ENCODE results near the gene PAPOLA. TPM values are rescaled to one million over a fixed set of nuclear protein-coding genes. Genes with fewer than 3 reads are reported as not detected.

The PAPOLA gene
- total and polyA plus RNA-seq, 2 experiments from 2014 or later: 198 to 237 TPM

GRCh38 chr14:96459851-96460250 lies 42.3 kb upstream of the PAPOLA start:
- H3K27ac Mint-ChIP-seq: no peak overlapping the region
- Histone ChIP-seq H3K4me1 (ENCODE audit: insufficient read depth) (no peaks in the 10 kb centered on the region; the same call in 1 of the 2 replicates), H3K79me2 (replicated peaks; ENCODE audit: insufficient read depth) (no peaks in the 10 kb centered on the region), H3K4me3 (no peak overlapping the region), H3K36me3 (ENCODE audit: insufficient read depth) (no peaks in the 10 kb centered on the region), H3K27me3 (ENCODE audit: insufficient read depth) (no peaks in the 10 kb centered on the region), H2AFZ (no peak overlapping the region), H3K27ac (ENCODE audit: low read depth) (no peak overlapping the region), H3K4me2 (no peak overlapping the region), H4K20me1 (replicated peaks; ENCODE audit: insufficient read depth) (no peaks in the 10 kb centered on the region), H3F3A (replicated peaks; ENCODE audit: low read depth) (no peaks in the 10 kb centered on the region), H3K9me2 (ENCODE audit: insufficient read depth) (no peaks in the 10 kb centered on the region)
- H3K9me3 Mint-ChIP-seq: no peaks in the 10 kb centered on the region
- TF ChIP-seq CREB1 (CRISPR knock-in tag; IDR thresholded peaks at IDR 0.05; ENCODE audit: low read depth): no peak
- TF ChIP-seq ZNF331 (CRISPR knock-in tag; IDR thresholded peaks at IDR 0.05; ENCODE audit: low read depth): no peak
- TF ChIP-seq STAT1 (IDR thresholded peaks at IDR 0.05; ENCODE audit: unreplicated experiment): no peak
- TF ChIP-seq JUNB (IDR thresholded peaks at IDR 0.05; ENCODE audit: unreplicated experiment): no peak
- TF ChIP-seq NANOG (IDR thresholded peaks at IDR 0.05; ENCODE audit: borderline replicate concordance): no peak
- no peak for TF ChIP-seq ETS1 (IDR thresholded peaks at IDR 0.05)
- TF ChIP-seq ZNF114 (CRISPR knock-in tag; IDR thresholded peaks at IDR 0.05): no peak
- TF ChIP-seq EZH2 (IDR thresholded peaks at IDR 0.05; ENCODE audit: low read depth, unreplicated experiment): no peak
- no peak for TF ChIP-seq CTCF (conservative IDR thresholded peaks at IDR 0.05; ENCODE audit: low read depth in 2 of 2)
- no peak for TF ChIP-seq REST (IDR thresholded peaks at IDR 0.05; ENCODE audit: unreplicated experiment)
- no peak for TF ChIP-seq ZNF462 (CRISPR knock-in tag; IDR thresholded peaks at IDR 0.05)
- TF ChIP-seq POLR2AphosphoS5 (IDR thresholded peaks at IDR 0.05; ENCODE audit: low read depth): no peak
- DNase-seq (ENCODE audit: low spot score) (no peak), ATAC-seq (no peak)
- H3K27me3 Mint-ChIP-seq (ENCODE audit: insufficient read depth, low read depth, poor library complexity): peaks cover 7% of the 10 kb centered on the region
- H3K4me1 Mint-ChIP-seq: peaks cover 13% of the 10 kb centered on the region
- no peaks in the 10 kb centered on the region for H3K36me3 Mint-ChIP-seq (ENCODE audit: low read depth)
- no peak overlapping the region for H3K4me3 Mint-ChIP-seq

Data from GM23338 (cell line).